Lower lobe of right lung (tissue), 2 donors: ENCODE measurements around the gene FZD7. TPM values are rescaled to one million over a fixed set of nuclear protein-coding genes. Genes with fewer than 3 reads are reported as not detected.

Experiments
- ATAC-seq, 2 donors: fragments of 200-7000 bp; cut with Tn5 transposase; one replicate each; pipeline ENCODE4 v1.9.1; 2020 to 2022; ENCODE audit warnings: mild to moderate bottlenecking in 2 of 2, moderate library complexity in 2 of 2
- DNase-seq: peaks from one replicate; pipeline ENCODE4 v3.0.0-alpha.2; 2020
- H3K27ac ChIP-seq: fragments of 200-600 bp; one replicate; pipeline ENCODE4 v1.8.0; 2022
- H3K27me3 ChIP-seq: fragments of 200-600 bp; one replicate; pipeline ENCODE4 v1.8.0; 2022; ENCODE audit warnings: low read depth
- H3K36me3 ChIP-seq: fragments of 200-600 bp; one replicate; pipeline ENCODE4 v1.8.0; 2022; ENCODE audit warnings: mild to moderate bottlenecking
- H3K4me1 ChIP-seq: fragments of 200-600 bp; one replicate; pipeline ENCODE4 v1.8.0; 2022
- H3K4me3 ChIP-seq: fragments of 200-600 bp; one replicate; pipeline ENCODE4 v1.8.0; 2022; ENCODE audit warnings: mild to moderate bottlenecking
- H3K9me3 ChIP-seq: fragments of 200-600 bp; one replicate; pipeline ENCODE4 v1.8.0; 2022
- CTCF ChIP-seq: fragments of 200-600 bp; IDR thresholded peaks from one replicate; pipeline ENCODE4 v1.8.0; 2022; ENCODE audit warnings: antibody characterized with exemption, mild to moderate bottlenecking
- intact Hi-C: fragments of 100-400 bp; cut with DNase I; formaldehyde crosslinking; loops from one replicate; pipeline ENCODE4 v1.11.0; 2022
- long read RNA-seq: library from polyadenylated mRNA; unstranded; transcript quantifications from one replicate; pipeline ENCODE4 v2.0.0, GENCODE V29; 2021
- total RNA-seq: library from RNA; stranded (reverse); fragmentation: NEBNext Ultra II Directional; extraction: Animal tissue kit (Norgen Biotek cat#: 25700); gene quantifications from one replicate; pipeline ENCODE4 v1.2.1, GENCODE V29; 2021
- donor health status: DM: no; HTN: yes; CAD: no; lungs with severe emphysema.

The FZD7 gene
- total RNA-seq: 15.2 TPM
- long read RNA-seq, transcript FZD7-201 (1 exons, 3,859 nt): major isoform, 48 of 48 reads
- long read RNA-seq, partial matches to known transcripts: 0 of 48 reads
- long read RNA-seq, other reads (novel, unspliced or antisense): 0 of 48 reads

- Histone ChIP-seq H3K36me3 (no peaks in the 10 kb centered on the region), H3K4me1 (peaks cover 45% of the 10 kb centered on the region), H3K27ac (peak within 1 kb of the TSS; percentile 94), H3K27me3 (peaks cover 30% of the 10 kb centered on the region), H3K9me3 (no peaks in the 10 kb centered on the region), H3K4me3 (peak within 1 kb of the TSS; percentile 83)
- intact Hi-C loops: no loop called here
- peak; percentile 13 for TF ChIP-seq CTCF
- DNase-seq (peak; percentile 93), ATAC-seq (peak; percentile 95 to 96)
These were observed at the start of gene FZD7 for GRCh38 chr2:202033317-202034248. Gene FZD7 (plus strand): TSS chr2:202033855. CDS start chr2:202034648, 793 bp downstream.

GRCh38 chr2:201984333-201984732 lies 49.3 kb upstream of the FZD7 start:
- no peak for TF ChIP-seq CTCF
- Histone ChIP-seq H3K4me3 (no peak overlapping the region), H3K9me3 (no peaks in the 10 kb centered on the region), H3K4me1 (no peaks in the 10 kb centered on the region), H3K27me3 (no peaks in the 10 kb centered on the region), H3K27ac (no peak overlapping the region), H3K36me3 (no peaks in the 10 kb centered on the region)
- intact Hi-C loops: no loop called here
- DNase-seq: no peak
- no peak for ATAC-seq

- H3K9me3 ChIP-seq: no peaks in the 10 kb centered on the region
- no peak for DNase-seq
- no peaks in the 10 kb centered on the region for H3K27me3 ChIP-seq
- H3K4me1 ChIP-seq: no peaks in the 10 kb centered on the region
- intact Hi-C loops: no loop called here
- peak in 1 of 2 donors; percentile 46 for ATAC-seq
- H3K36me3 ChIP-seq: no peaks in the 10 kb centered on the region
- H3K27ac ChIP-seq: no peak overlapping the region
- no peak for TF ChIP-seq CTCF
- H3K4me3 ChIP-seq: no peak overlapping the region
These were observed 48.7 kb upstream of the FZD7 start for GRCh38 chr2:201984800-201985525.

- no peak for TF ChIP-seq CTCF
- H3K4me1 ChIP-seq: no peaks in the 10 kb centered on the region
- no peak overlapping the region for H3K4me3 ChIP-seq
- H3K9me3 ChIP-seq: no peaks in the 10 kb centered on the region
- DNase-seq (no peak), ATAC-seq (no peak)
- no peaks in the 10 kb centered on the region for H3K36me3 ChIP-seq
- H3K27me3 ChIP-seq: no peaks in the 10 kb centered on the region
- no peak overlapping the region for H3K27ac ChIP-seq
- intact Hi-C loops: no loop called here
These were observed 47.8 kb upstream of the FZD7 start for GRCh38 chr2:201985728-201986462.

- Histone ChIP-seq H3K4me3 (no peak overlapping the region), H3K27me3 (no peaks in the 10 kb centered on the region), H3K27ac (no peak overlapping the region), H3K4me1 (no peaks in the 10 kb centered on the region), H3K9me3 (no peaks in the 10 kb centered on the region), H3K36me3 (no peaks in the 10 kb centered on the region)
- ATAC-seq (no peak), DNase-seq (no peak)
- intact Hi-C loops: no loop called here
- TF ChIP-seq CTCF: no peak
These were observed 47.3 kb upstream of the FZD7 start for GRCh38 chr2:201986463-201986735.
